ENCODE measurements around the gene UTP11.

DNA sequence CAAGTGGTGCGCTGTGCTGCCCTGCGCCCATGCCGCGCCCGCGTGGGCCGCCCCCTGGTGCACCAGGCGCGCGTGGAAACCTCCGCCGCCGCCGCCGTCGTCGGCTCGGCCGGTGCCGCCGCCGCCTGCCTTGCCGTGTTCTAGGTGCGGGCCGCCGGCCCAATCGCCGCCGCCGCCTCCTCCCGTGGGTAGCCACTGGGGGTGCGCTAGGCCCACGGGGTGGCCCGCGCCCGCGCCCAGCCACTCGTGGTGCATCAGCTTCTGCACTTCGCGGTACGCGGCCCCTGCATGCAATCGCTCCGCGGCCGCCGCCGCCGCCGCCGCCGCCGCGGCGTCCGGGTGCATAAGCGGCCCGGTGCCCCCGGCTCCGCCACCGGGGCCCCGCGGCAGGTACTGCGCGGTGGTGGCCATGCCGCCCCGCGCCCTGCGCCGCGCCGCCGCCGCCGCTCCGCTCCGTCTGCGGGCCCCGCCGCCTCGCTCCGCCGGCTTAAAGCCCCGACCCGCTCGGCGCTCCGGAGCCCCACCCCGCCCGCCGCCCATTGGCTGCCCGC lies 33.9 kb downstream of the UTP11 start, which contains the start of gene POU3F1:
- TF ChIP-seq, protein P1, sequence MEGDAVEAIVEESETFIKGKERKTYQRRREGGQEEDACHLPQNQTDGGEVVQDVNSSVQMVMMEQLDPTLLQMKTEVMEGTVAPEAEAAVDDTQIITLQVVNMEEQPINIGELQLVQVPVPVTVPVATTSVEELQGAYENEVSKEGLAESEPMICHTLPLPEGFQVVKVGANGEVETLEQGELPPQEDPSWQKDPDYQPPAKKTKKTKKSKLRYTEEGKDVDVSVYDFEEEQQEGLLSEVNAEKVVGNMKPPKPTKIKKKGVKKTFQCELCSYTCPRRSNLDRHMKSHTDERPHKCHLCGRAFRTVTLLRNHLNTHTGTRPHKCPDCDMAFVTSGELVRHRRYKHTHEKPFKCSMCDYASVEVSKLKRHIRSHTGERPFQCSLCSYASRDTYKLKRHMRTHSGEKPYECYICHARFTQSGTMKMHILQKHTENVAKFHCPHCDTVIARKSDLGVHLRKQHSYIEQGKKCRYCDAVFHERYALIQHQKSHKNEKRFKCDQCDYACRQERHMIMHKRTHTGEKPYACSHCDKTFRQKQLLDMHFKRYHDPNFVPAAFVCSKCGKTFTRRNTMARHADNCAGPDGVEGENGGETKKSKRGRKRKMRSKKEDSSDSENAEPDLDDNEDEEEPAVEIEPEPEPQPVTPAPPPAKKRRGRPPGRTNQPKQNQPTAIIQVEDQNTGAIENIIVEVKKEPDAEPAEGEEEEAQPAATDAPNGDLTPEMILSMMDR (conservative IDR thresholded peaks at IDR 0.05), result no peak
- no peak for TF ChIP-seq ZFX (IDR thresholded peaks at IDR 0.05)
